ENCODE measurements around the gene THAP4. TPM values are rescaled to one million over a fixed set of nuclear protein-coding genes. Genes with fewer than 3 reads are reported as not detected.
"Not testable (repeated sequence)": the region's sequence is repeated elsewhere in the genome, so short reads cannot be mapped to it uniquely, and the experiment has no call there.

Gene THAP4
- total RNA-seq, 1 donor from 2014 or later: 42.4 TPM

- no peak overlapping the region for H3K4me3 ChIP-seq (ENCODE audit: low read depth, low read length)
- no peak for DNase-seq (ENCODE audit: low read depth)
- TF ChIP-seq CTCF (conservative IDR thresholded peaks at IDR 0.05; ENCODE audit: low read depth, low read length): no peak
Measured at GRCh38 chr2:241571821-241572620, 64.9 kb downstream of the THAP4 start.

- no peak overlapping the region for H3K4me3 ChIP-seq (ENCODE audit: low read depth, low read length)
- no peak for TF ChIP-seq CTCF (conservative IDR thresholded peaks at IDR 0.05; ENCODE audit: low read depth, low read length)
- no peak for DNase-seq (ENCODE audit: low read depth)
Measured at GRCh38 chr2:241570961-241571581, 65.9 kb downstream of the THAP4 start.

- DNase-seq (ENCODE audit: low read depth): no peak
- TF ChIP-seq CTCF (conservative IDR thresholded peaks at IDR 0.05; ENCODE audit: low read depth, low read length): no peak
- H3K4me3 ChIP-seq (ENCODE audit: low read depth, low read length): no peak overlapping the region
Measured at GRCh38 chr2:241569831-241570281, 67.1 kb downstream of the THAP4 start.

GRCh38 chr2:241568726-241569125 lies 68.2 kb downstream of the THAP4 start:
- H3K4me3 ChIP-seq (ENCODE audit: low read depth, low read length): no peak overlapping the region
- DNase-seq (ENCODE audit: low read depth): no peak
- TF ChIP-seq CTCF (conservative IDR thresholded peaks at IDR 0.05; ENCODE audit: low read depth, low read length): no peak

- no peak for TF ChIP-seq CTCF (conservative IDR thresholded peaks at IDR 0.05; ENCODE audit: low read depth, low read length)
- H3K4me3 ChIP-seq (ENCODE audit: low read depth, low read length): no peak overlapping the region
- DNase-seq (ENCODE audit: low read depth): no peak
Measured at GRCh38 chr2:241567776-241568175, 69.2 kb downstream of the THAP4 start.

- DNase-seq (ENCODE audit: low read depth); H3K4me3 ChIP-seq (ENCODE audit: low read depth, low read length): not testable (repeated sequence)
Measured at GRCh38 chr2:241567266-241567665, 69.7 kb downstream of the THAP4 start.

GRCh38 chr2:241566468-241566867 lies 70.5 kb downstream of the THAP4 start:
- no peak for TF ChIP-seq CTCF (conservative IDR thresholded peaks at IDR 0.05; ENCODE audit: low read depth, low read length)
- no peak overlapping the region for H3K4me3 ChIP-seq (ENCODE audit: low read depth, low read length)

GRCh38 chr2:241566021-241566420 lies 70.9 kb downstream of the THAP4 start:
- not testable (repeated sequence) for DNase-seq (ENCODE audit: low read depth)

More at GRCh38 chr2:241566468-241566867, 70.5 kb downstream of the THAP4 start:
- DNase-seq (ENCODE audit: low read depth): no peak

More at GRCh38 chr2:241566021-241566420, 70.9 kb downstream of the THAP4 start:
- not testable (repeated sequence) for H3K4me3 ChIP-seq (ENCODE audit: low read depth, low read length)
